Prostate gland (tissue), 2 donors: Measurements from ENCODE around the gene NUDT22. TPM values are rescaled to one million over a fixed set of nuclear protein-coding genes. Genes with fewer than 3 reads are reported as not detected.

Experiments
- DNase-seq: peaks from one replicate; pipeline ENCODE4 v3.0.0-alpha.2; 2019; ENCODE audit warnings: low spot score
- H3K27ac ChIP-seq, 2 donors: fragments of 200-600 bp; sonication (generic); 2 replicates each; pipeline ENCODE4 v1.5.1; 2017 to 2019
- H3K27me3 ChIP-seq: fragments of 200-600 bp; sonication (generic); replicated peaks from 2 replicates; pipeline ENCODE4 v1.5.1; 2019; ENCODE audit not compliant: insufficient read depth
- H3K36me3 ChIP-seq, 2 donors: fragments of 200-600 bp; sonication (generic); 1 replicate in 1 of 2; 2 replicates in 1 of 2; pipeline versions ENCODE4 v1.5.1 to v1.8.1; 2017 to 2019
- H3K4me1 ChIP-seq: fragments of 200-600 bp; sonication (generic); replicated peaks from 2 replicates; pipeline ENCODE4 v1.5.1; 2019
- H3K4me3 ChIP-seq, 2 donors: fragments of 200-600 bp; sonication (generic); 2 replicates each; pipeline ENCODE4 v1.5.1; 2017 to 2019
- H3K9me3 ChIP-seq: fragments of 200-600 bp; sonication (generic); 2 replicates; pipeline ENCODE4 v1.5.1; 2017
- CTCF ChIP-seq, 4 experiments: fragments of 200-600 bp in 2 of 4; fragments of 450-650 bp in 2 of 4; sonication (generic) in 2 of 4; IDR thresholded peaks; 1 replicate in 3 of 4; 2 replicates in 1 of 4; pipeline ENCODE4 v1.5.1; 2016 to 2019; ENCODE audit warnings: antibody characterized with exemption in 4 of 4, mild to moderate bottlenecking in 2 of 4, moderate library complexity in 2 of 4
- POLR2A ChIP-seq: fragments of 450-650 bp; IDR thresholded peaks from one replicate; pipeline ENCODE4 v1.6.1; 2016; ENCODE audit warnings: antibody characterized with exemption, mild to moderate bottlenecking
- POLR2AphosphoS5 ChIP-seq: sonication (generic); formaldehyde crosslinking; IDR thresholded peaks from one replicate; pipeline ENCODE4 v1.6.1; 2017; ENCODE audit warnings: antibody characterized with exemption
- WGBS: methylation state at CpG from one replicate; pipeline ENCODE4 v1.1.5; 2018; 5-methylcytosine and 5-hydroxymethylcytosine counted together
- intact Hi-C: fragments of 100-400 bp; cut with DNase I; formaldehyde crosslinking; loops from one replicate; pipeline ENCODE4 v1.14.2; 2022
- total RNA-seq, 2 donors: library from RNA; depleted of rRNA; stranded (reverse); fragments of >200 nt; gene quantifications; one replicate each; pipeline ENCODE4 v1.1.0, GENCODE V29; 2016

The NUDT22 gene
- total RNA-seq, 2 donors from 2014 or later: 89.5 to 90.8 TPM

DNA sequence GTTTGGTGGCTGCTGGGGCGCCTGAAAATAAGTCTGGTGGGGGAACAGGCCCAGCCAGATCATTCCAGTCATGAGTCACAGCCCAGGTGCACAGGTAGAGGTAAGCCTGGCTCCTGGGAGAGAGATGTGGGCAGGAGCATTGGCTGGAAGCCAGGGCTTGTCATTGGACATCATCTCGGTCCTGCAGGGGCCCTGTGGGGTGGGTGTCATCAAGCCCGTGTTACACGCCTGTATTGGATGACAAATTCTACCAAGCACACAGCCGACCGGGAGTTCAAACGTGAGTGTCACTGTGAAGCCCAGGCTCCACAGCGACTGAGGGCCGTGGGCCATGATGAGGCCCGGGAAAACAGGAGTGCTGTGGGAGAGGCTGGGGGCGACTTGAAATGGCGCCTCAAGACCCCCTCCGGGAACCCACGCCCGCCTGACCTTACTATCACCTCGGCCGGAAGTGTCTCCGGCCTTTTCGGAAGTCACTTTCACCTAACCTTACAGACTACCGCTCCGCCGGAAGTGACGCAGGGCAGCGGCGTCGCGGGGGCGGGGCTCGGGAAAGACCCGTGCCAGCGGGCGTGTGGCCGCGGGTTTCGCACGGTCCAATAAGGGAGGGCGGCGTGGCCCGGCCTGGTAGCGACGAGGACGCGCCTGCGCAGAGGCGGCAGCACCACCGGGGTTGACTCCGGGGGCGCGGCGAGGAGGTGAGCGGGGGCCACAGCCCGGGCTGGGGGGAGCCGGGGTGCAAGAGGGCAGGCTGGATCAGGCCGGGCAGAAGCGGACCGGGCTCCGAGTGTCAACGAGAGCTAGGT, 14.6 kb downstream of the NUDT22 start, which contains the start of gene FKBP2:
FKBP2 (plus strand) TSS at position 661 of the 806 bp plus-strand sequence. CDS start 1,293 bp downstream, outside the sequence.
- Histone ChIP-seq H3K4me1 (peaks cover 25% of the 10 kb centered on the region), H3K36me3 (no peaks in the 10 kb centered on the region)

DNA sequence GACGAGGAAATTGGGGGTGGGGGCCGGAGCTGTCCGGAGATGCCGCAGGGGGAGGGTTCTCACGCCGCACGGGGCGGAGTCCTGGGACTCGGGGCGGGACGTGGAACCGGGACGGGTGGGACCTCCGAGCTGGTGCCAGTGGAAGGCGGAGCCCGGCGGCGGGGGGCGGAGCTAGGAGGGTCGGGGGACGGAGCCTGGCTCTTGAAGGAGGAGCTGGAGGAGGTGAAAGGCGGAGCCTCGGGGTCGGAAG, 15.1 kb downstream of the NUDT22 start:
- no peak for TF ChIP-seq POLR2A
- TF ChIP-seq POLR2AphosphoS5: no peak
- no peak for TF ChIP-seq CTCF (IDR thresholded peaks at IDR 0.05)
- H3K9me3 ChIP-seq: no peaks in the 10 kb centered on the region
- no peaks in the 10 kb centered on the region for H3K27me3 ChIP-seq
- H3K36me3 ChIP-seq: no peaks in the 10 kb centered on the region
- peaks cover 29% of the 10 kb centered on the region for H3K4me1 ChIP-seq
- peak; percentile 99 for DNase-seq
- 3% methylated on average over 18 of the region's 24 CpGs for WGBS
- peak overlapping the region; percentile 95 to 96 for H3K27ac ChIP-seq
- intact Hi-C loops: no loop called here
- peak overlapping the region; percentile 71 to 91 for H3K4me3 ChIP-seq

More for the DNA sequence above, 14.6 kb downstream of the NUDT22 start, which contains the start of gene FKBP2:
- Histone ChIP-seq H3K9me3 (no peaks in the 10 kb centered on the region), H3K27me3 (no peaks in the 10 kb centered on the region), H3K4me3 (peak within 1 kb of the TSS; percentile 71 to 91), H3K27ac (peak within 1 kb of the TSS; percentile 95 to 96)
- intact Hi-C loops: no loop called here
- peak; percentile 96 for DNase-seq
- TF ChIP-seq CTCF (IDR thresholded peaks at IDR 0.05): peak in 1 of 4 experiments; percentile 41
- TF ChIP-seq POLR2A: peak; percentile 72
- peak; percentile 99 for TF ChIP-seq POLR2AphosphoS5
- WGBS: 2% methylated on average over 54 of the region's 58 CpGs

DNA sequence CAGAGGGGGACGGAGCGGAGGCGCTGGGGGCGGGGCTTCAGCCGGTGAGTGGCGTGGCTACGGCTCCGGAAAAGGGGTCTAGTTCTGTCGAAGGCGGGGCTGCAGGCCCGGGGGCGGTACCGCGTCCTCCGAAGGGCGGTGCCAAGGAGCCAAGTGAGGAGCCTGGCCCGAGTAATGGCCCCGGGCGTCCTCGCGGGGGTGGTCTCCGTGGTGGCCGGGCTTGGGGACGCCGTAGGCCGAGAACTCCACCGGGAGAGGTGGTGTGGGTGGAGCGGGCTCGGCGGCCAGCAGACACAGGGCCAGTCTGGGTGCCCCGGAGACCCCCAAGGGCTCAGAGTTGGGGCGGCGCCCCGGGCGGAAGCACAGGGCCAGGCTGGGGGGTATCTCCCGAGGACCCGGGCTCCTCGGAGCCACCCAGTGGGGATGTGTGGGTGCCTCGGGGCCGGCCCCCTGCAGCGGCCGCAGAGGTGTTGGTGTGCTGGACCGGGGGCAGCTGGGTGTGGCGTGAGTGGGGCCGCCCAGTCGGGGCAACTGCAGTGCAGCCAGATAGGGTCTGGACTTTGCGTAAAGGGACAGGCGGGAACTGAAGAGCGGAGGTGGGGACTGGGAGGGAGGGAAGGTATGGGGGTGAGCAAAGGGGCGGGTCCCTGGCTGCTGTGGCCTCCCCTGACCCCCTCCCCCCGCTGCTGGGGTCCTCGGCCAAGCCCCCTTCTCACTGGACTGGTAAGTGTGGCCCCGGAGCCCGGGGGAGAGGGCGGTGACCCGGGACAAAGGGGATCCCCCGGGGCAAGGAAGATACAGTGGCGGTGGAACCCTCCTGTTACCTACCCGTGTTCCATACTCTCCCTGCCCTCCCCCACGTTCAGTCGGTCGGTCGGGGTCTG, 15.7 kb downstream of the NUDT22 start:
- peak in 1 of 4 experiments; percentile 27 for TF ChIP-seq CTCF (IDR thresholded peaks at IDR 0.05)
- peak; percentile 95 for TF ChIP-seq POLR2A
- TF ChIP-seq POLR2AphosphoS5: peak; percentile 80
- Histone ChIP-seq H3K4me3 (peak overlapping the region; percentile 71 to 91), H3K36me3 (no peaks in the 10 kb centered on the region), H3K27ac (peak overlapping the region; percentile 95 to 96), H3K27me3 (no peaks in the 10 kb centered on the region), H3K9me3 (no peaks in the 10 kb centered on the region), H3K4me1 (peaks cover 29% of the 10 kb centered on the region)
- intact Hi-C loops: no loop called here
- DNase-seq: no peak
- under 1% methylated on average over 52 of the region's 63 CpGs for WGBS

DNA sequence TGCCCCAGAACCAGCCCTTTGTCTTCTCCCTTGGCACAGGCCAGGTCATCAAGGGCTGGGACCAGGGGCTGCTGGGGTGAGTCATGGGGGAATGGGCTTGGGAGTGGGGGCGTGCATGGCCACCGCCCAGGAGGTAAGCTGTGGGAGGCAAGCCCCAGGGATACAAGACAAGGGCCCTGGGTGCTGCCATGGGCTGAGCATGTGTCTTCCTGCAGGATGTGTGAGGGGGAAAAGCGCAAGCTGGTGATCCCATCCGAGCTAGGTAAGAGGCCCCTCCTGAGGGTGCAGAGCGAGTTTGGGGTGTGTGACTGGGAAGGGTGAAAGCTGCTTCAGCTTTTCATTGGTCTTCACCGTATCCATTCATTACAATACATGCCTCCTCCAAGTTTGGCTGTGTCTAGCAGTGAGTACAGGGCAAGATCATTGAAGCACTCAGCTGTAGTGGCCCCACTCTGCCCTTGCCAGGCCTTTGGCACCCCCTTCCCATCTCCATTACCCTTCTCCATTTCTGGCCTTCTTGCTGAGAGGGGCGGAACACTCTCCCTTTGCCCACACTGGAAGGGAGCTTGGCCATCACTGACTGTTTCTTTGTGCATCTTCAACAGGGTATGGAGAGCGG, 17.3 kb downstream of the NUDT22 start:
- TF ChIP-seq CTCF (IDR thresholded peaks at IDR 0.05): no peak
- no peak for TF ChIP-seq POLR2A
- no peak for TF ChIP-seq POLR2AphosphoS5
- Histone ChIP-seq H3K4me3 (no peak overlapping the region), H3K4me1 (peaks cover 18% of the 10 kb centered on the region), H3K9me3 (no peaks in the 10 kb centered on the region), H3K27ac (peak overlapping the region in 1 of 2 donors; percentile 95), H3K27me3 (no peaks in the 10 kb centered on the region), H3K36me3 (no peaks in the 10 kb centered on the region)
- no peak for DNase-seq
- 87% methylated on average over 8 of the region's 8 CpGs for WGBS
- intact Hi-C loops: no loop called here
